ENCODE data around the gene MAML3.

The MAML3 gene

DNA sequence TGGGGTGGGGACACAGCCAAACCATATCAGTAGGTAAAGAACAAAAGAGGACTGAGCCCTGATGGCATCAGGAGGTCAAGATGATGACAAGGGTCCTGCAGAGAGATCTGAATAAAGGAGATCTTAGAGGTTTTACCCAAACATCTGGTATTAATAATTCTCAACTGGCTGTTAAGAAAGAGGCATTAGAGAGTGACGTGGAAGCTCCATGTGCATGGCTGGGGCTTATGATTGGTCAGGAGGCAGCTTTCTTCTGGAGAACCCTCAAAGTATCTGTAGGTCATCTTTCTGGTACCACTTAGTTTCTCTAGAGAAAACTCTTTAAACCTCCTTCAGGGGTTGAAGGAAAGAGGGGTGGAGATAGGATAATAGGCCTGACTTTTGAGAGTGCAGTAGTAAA lies 469.6 kb downstream of the MAML3 start:
- no peaks in the 10 kb centered on the region for H3K36me3 ChIP-seq (replicated peaks; ENCODE audit: low read depth, low read length)
- H4K20me1 ChIP-seq (ENCODE audit: insufficient read depth, low read length): no peaks in the 10 kb centered on the region
- H3K27ac ChIP-seq (ENCODE audit: low read length): no peak overlapping the region
- no peaks in the 10 kb centered on the region for H3K9me3 ChIP-seq (ENCODE audit: insufficient read depth, low read length)
- H2AFZ ChIP-seq (ENCODE audit: low read depth, low read length): no peak overlapping the region
- H3K27me3 ChIP-seq (ENCODE audit: low read depth, low read length): peaks cover 15% of the 10 kb centered on the region
- H3K4me3 ChIP-seq (ENCODE audit: low read length): no peak overlapping the region
- no peak overlapping the region for H3K9ac ChIP-seq (ENCODE audit: low read length)
- H3K4me1 ChIP-seq (ENCODE audit: low read length): no peaks in the 10 kb centered on the region
- no peak overlapping the region for H3K4me2 ChIP-seq (ENCODE audit: low read length)
- TF ChIP-seq, protein P1, sequence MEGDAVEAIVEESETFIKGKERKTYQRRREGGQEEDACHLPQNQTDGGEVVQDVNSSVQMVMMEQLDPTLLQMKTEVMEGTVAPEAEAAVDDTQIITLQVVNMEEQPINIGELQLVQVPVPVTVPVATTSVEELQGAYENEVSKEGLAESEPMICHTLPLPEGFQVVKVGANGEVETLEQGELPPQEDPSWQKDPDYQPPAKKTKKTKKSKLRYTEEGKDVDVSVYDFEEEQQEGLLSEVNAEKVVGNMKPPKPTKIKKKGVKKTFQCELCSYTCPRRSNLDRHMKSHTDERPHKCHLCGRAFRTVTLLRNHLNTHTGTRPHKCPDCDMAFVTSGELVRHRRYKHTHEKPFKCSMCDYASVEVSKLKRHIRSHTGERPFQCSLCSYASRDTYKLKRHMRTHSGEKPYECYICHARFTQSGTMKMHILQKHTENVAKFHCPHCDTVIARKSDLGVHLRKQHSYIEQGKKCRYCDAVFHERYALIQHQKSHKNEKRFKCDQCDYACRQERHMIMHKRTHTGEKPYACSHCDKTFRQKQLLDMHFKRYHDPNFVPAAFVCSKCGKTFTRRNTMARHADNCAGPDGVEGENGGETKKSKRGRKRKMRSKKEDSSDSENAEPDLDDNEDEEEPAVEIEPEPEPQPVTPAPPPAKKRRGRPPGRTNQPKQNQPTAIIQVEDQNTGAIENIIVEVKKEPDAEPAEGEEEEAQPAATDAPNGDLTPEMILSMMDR (IDR thresholded peaks at IDR 0.05; ENCODE audit: low read depth, low read length): no peak
- TF ChIP-seq EZH2phosphoT487 (IDR thresholded peaks at IDR 0.05; ENCODE audit: low read depth): no peak
- H3K79me2 ChIP-seq (ENCODE audit: low read length): no peaks in the 10 kb centered on the region

DNA sequence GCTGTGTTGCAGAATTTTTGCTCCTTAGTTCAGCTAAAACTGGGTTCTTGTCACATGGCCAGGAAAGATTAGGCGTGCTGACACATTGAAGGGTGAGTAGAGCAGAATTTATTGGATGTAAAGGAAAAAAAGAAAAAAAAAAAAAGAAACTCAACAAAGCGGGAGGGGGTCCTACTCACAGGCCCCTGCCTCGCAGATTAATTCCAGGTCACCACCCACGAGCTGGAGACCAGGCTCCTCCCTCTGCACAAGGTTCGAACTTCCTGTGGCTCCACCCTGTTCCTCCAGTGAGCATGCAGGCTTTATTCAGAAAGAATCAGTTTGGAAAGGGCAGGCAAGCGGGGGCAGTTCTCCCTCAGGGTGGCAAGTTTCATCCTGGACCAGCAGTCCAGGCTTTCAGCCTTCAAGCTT lies 471.2 kb downstream of the MAML3 start:
- H3K4me1 ChIP-seq (ENCODE audit: low read length): no peaks in the 10 kb centered on the region
- TF ChIP-seq, protein P1 (IDR thresholded peaks at IDR 0.05; ENCODE audit: low read depth, low read length): no peak
- no peak for TF ChIP-seq EZH2phosphoT487 (IDR thresholded peaks at IDR 0.05; ENCODE audit: low read depth)
- no peaks in the 10 kb centered on the region for H4K20me1 ChIP-seq (ENCODE audit: insufficient read depth, low read length)
- H3K27ac ChIP-seq (ENCODE audit: low read length): no peak overlapping the region
- no peaks in the 10 kb centered on the region for H3K79me2 ChIP-seq (ENCODE audit: low read length)
- H3K9ac ChIP-seq (ENCODE audit: low read length): no peak overlapping the region
- H2AFZ ChIP-seq (ENCODE audit: low read depth, low read length): no peak overlapping the region
- no peak overlapping the region for H3K4me2 ChIP-seq (ENCODE audit: low read length)
- peaks cover 13% of the 10 kb centered on the region for H3K27me3 ChIP-seq (ENCODE audit: low read depth, low read length)
- H3K4me3 ChIP-seq (ENCODE audit: low read length): no peak overlapping the region
- no peaks in the 10 kb centered on the region for H3K36me3 ChIP-seq (replicated peaks; ENCODE audit: low read depth, low read length)
- H3K9me3 ChIP-seq (ENCODE audit: insufficient read depth, low read length): no peaks in the 10 kb centered on the region

DNA sequence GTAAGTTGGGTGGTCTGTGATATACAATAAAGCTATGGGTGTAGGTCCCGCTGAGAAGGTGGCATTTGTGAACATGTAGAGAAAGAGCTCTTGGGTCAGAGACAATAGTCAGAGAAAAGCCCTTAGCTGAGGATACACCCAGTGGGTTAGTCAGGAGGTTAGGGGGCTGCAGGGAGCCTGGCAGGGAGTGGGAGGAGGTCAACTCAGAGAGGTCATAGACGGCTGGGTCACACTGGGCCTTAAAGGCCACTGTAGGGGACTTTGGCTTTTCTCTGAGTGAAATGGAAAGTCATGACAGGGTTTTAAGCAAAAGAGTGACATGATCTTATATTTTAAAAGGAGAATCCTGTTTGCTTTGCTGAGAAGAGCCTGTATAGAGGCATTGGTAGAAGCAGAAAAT lies 471.7 kb downstream of the MAML3 start:
- Histone ChIP-seq H3K9me3 (ENCODE audit: insufficient read depth, low read length) (no peaks in the 10 kb centered on the region), H3K36me3 (replicated peaks; ENCODE audit: low read depth, low read length) (no peaks in the 10 kb centered on the region)

DNA sequence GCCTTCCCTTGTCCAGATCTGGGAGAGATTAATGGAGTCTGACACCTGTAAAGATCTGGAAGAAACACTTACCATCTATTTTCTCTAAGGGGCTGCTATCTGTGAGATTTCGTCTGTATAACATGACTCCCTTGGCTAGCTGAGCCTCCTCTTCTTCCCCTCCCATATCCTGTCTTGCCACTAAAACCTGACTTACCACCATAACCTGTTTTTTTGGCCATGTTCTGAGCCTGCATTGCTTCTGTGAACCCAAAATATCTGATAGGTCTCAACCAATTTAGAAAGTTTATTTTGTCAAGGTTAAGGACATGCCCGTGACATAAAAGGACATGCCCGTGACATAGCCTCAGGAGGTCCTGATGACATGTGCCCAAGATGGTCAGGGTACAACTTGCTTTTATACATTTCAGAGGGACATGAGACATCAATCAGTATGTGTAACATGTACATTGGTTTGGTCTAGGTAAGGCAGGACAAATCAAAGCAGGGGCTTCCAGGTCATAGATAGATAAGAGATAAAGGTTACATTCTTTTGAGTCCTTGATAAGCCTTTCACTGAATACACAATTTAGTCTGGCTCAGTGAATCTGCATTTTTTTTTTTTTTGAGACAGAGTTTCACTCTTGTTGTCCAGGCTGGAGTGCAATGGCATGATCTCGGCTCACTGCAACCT lies 476.9 kb downstream of the MAML3 start:
- no peak overlapping the region for H3K27ac ChIP-seq (ENCODE audit: low read length)
- H2AFZ ChIP-seq (ENCODE audit: low read depth, low read length): no peak overlapping the region
- H3K9ac ChIP-seq (ENCODE audit: low read length): no peak overlapping the region
- H3K4me3 ChIP-seq (ENCODE audit: low read length): no peak overlapping the region
- TF ChIP-seq, protein P1 (IDR thresholded peaks at IDR 0.05; ENCODE audit: low read depth, low read length): no peak
- TF ChIP-seq EZH2phosphoT487 (IDR thresholded peaks at IDR 0.05; ENCODE audit: low read depth): no peak
- peaks cover 13% of the 10 kb centered on the region for H3K4me1 ChIP-seq (ENCODE audit: low read length)
- H3K9me3 ChIP-seq (ENCODE audit: insufficient read depth, low read length): no peaks in the 10 kb centered on the region
- H4K20me1 ChIP-seq (ENCODE audit: insufficient read depth, low read length): no peaks in the 10 kb centered on the region
- no peaks in the 10 kb centered on the region for H3K36me3 ChIP-seq (replicated peaks; ENCODE audit: low read depth, low read length)
- H3K4me2 ChIP-seq (ENCODE audit: low read length): no peak overlapping the region
- no peaks in the 10 kb centered on the region for H3K27me3 ChIP-seq (ENCODE audit: low read depth, low read length)
- H3K79me2 ChIP-seq (ENCODE audit: low read length): no peaks in the 10 kb centered on the region

More for the DNA sequence above, 471.7 kb downstream of the MAML3 start:
- H3K4me1 ChIP-seq (ENCODE audit: low read length): no peaks in the 10 kb centered on the region
- H4K20me1 ChIP-seq (ENCODE audit: insufficient read depth, low read length): no peaks in the 10 kb centered on the region
- TF ChIP-seq EZH2phosphoT487 (IDR thresholded peaks at IDR 0.05; ENCODE audit: low read depth): no peak
- TF ChIP-seq, protein P1 (IDR thresholded peaks at IDR 0.05; ENCODE audit: low read depth, low read length): no peak
- no peak overlapping the region for H3K27ac ChIP-seq (ENCODE audit: low read length)
- no peak overlapping the region for H3K9ac ChIP-seq (ENCODE audit: low read length)
- H3K4me2 ChIP-seq (ENCODE audit: low read length): no peak overlapping the region
- no peak overlapping the region for H3K4me3 ChIP-seq (ENCODE audit: low read length)
- H3K79me2 ChIP-seq (ENCODE audit: low read length): no peaks in the 10 kb centered on the region
- H2AFZ ChIP-seq (ENCODE audit: low read depth, low read length): no peak overlapping the region
- peaks cover 8% of the 10 kb centered on the region for H3K27me3 ChIP-seq (ENCODE audit: low read depth, low read length)
